ENCODE results near the gene DBN1.

GRCh38 chr5:177425196-177425800 lies 48.1 kb downstream of the DBN1 start:
- TF ChIP-seq, protein P1, sequence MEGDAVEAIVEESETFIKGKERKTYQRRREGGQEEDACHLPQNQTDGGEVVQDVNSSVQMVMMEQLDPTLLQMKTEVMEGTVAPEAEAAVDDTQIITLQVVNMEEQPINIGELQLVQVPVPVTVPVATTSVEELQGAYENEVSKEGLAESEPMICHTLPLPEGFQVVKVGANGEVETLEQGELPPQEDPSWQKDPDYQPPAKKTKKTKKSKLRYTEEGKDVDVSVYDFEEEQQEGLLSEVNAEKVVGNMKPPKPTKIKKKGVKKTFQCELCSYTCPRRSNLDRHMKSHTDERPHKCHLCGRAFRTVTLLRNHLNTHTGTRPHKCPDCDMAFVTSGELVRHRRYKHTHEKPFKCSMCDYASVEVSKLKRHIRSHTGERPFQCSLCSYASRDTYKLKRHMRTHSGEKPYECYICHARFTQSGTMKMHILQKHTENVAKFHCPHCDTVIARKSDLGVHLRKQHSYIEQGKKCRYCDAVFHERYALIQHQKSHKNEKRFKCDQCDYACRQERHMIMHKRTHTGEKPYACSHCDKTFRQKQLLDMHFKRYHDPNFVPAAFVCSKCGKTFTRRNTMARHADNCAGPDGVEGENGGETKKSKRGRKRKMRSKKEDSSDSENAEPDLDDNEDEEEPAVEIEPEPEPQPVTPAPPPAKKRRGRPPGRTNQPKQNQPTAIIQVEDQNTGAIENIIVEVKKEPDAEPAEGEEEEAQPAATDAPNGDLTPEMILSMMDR (conservative IDR thresholded peaks at IDR 0.05; ENCODE audit: low read depth, low read length): no peak
- no peak for TF ChIP-seq EZH2 (IDR thresholded peaks at IDR 0.05; ENCODE audit: low read length, unreplicated experiment)

Data from PC-3 (cell line).